Measurements from ENCODE around the gene SNCB.

Gene SNCB

GRCh38 chr5:176660860-176661641, 30.7 kb upstream of the SNCB start:
- peak; percentile 64 to 75 (median 69) for DNase-seq (ENCODE audit: low read depth in 3 of 3)

- no peak for DNase-seq (ENCODE audit: low read depth in 3 of 3)
Observed at GRCh38 chr5:176660530-176660859, 30.2 kb upstream of the SNCB start.

- DNase-seq (ENCODE audit: low read depth in 3 of 3): no peak
Observed at GRCh38 chr5:176659860-176660461, 29.6 kb upstream of the SNCB start.

- DNase-seq (ENCODE audit: low read depth in 3 of 3): no peak
Observed at GRCh38 chr5:176659512-176659839, 29.1 kb upstream of the SNCB start.

GRCh38 chr5:176658817-176659511, 28.6 kb upstream of the SNCB start:
- no peak for DNase-seq (ENCODE audit: low read depth in 3 of 3)

- peak; percentile 45 to 63 (median 53) for DNase-seq (ENCODE audit: low read depth in 3 of 3)
Observed at GRCh38 chr5:176658007-176658599, 27.8 kb upstream of the SNCB start.

- DNase-seq (ENCODE audit: low read depth in 3 of 3): no peak
Observed at GRCh38 chr5:176656467-176656990, 26.2 kb upstream of the SNCB start.

GRCh38 chr5:176654856-176655255, 24.5 kb upstream of the SNCB start:
- no peak for DNase-seq (ENCODE audit: low read depth in 3 of 3)

GRCh38 chr5:176653401-176654385, 23.4 kb upstream of the SNCB start:
- DNase-seq (ENCODE audit: low read depth in 3 of 3): peak; percentile 51 to 82 (median 81)

GRCh38 chr5:176652136-176652535, 21.8 kb upstream of the SNCB start:
- DNase-seq (ENCODE audit: low read depth in 3 of 3): no peak

- DNase-seq (ENCODE audit: low read depth in 3 of 3): no peak
Observed at GRCh38 chr5:176651472-176651980, 21.2 kb upstream of the SNCB start.

GRCh38 chr5:176650354-176650884, 20.1 kb upstream of the SNCB start:
- no peak for DNase-seq (ENCODE audit: low read depth in 3 of 3)

GRCh38 chr5:176648474-176649194, 18.3 kb upstream of the SNCB start:
- DNase-seq (ENCODE audit: low read depth in 3 of 3): no peak

GRCh38 chr5:176647843-176648473, 17.6 kb upstream of the SNCB start:
- DNase-seq (ENCODE audit: low read depth in 3 of 3): no peak

- peak; percentile 97 to 100 (median 99) for DNase-seq (ENCODE audit: low read depth in 3 of 3)
Observed at GRCh38 chr5:176647030-176647842, 16.9 kb upstream of the SNCB start, which contains the start of gene TSPAN17. TSPAN17 (plus strand) TSS chr5:176647484; CDS start chr5:176647616, 132 bp downstream.

GRCh38 chr5:176646707-176647029, 16.3 kb upstream of the SNCB start:
- DNase-seq (ENCODE audit: low read depth in 3 of 3): no peak

GRCh38 chr5:176646049-176646706, 15.8 kb upstream of the SNCB start:
- no peak for DNase-seq (ENCODE audit: low read depth in 3 of 3)
